Stimulated activated effector memory CD8-positive, alpha-beta T cell treated with anti-CD3 and anti-CD28 coated beads, Interleukin-12 subunit alpha, Interleukin-12 subunit beta, amount 100 ng/mL, for 72 hours (primary cell): Measurements from ENCODE around the gene ITCH.
"Not testable (repeated sequence)": the region's sequence is repeated elsewhere in the genome, so short reads cannot be mapped to it uniquely, and the experiment has no call there.

Experiments
- ATAC-seq: fragments of 150-1000 bp; cut with Tn5 transposase; 2 replicates; pipeline ENCODE4 v1.10.0; 2021
- DNase-seq, 2 donors: peaks; one replicate each; pipeline ENCODE4 v3.0.0; 2021 to 2022; ENCODE audit warnings: low spot score in 2 of 2
- H3K27ac Mint-ChIP-seq: one replicate; pipeline ENCODE4 v1.8.0; 2022; ENCODE audit warnings: mild to moderate bottlenecking, mixed read lengths
- H3K36me3 Mint-ChIP-seq: one replicate; pipeline ENCODE4 v1.8.0; 2022; ENCODE audit warnings: mild to moderate bottlenecking, mixed read lengths
- H3K4me1 Mint-ChIP-seq: one replicate; pipeline ENCODE4 v1.8.0; 2022; ENCODE audit warnings: mixed read lengths
- H3K4me3 Mint-ChIP-seq: one replicate; pipeline ENCODE4 v1.8.0; 2022; ENCODE audit warnings: mild to moderate bottlenecking, mixed read lengths
- H3K9me3 Mint-ChIP-seq: one replicate; pipeline ENCODE4 v1.8.0; 2022; ENCODE audit warnings: mixed read lengths

The ITCH gene

GRCh38 chr20:34363062-34363464, at the start of gene ITCH:
TSS of gene ITCH (plus strand) at chr20:34363273. CDS start at chr20:34393812, 30,539 bp downstream.
- peak within 1 kb of the TSS; percentile 100 for H3K27ac Mint-ChIP-seq
- peak; percentile 99 for ATAC-seq

GRCh38 chr20:34315236-34315635, 47.8 kb upstream of the ITCH start:
- H3K27ac Mint-ChIP-seq, result no peak overlapping the region
- peaks cover 26% of the 10 kb centered on the region for H3K4me1 Mint-ChIP-seq
- H3K36me3 Mint-ChIP-seq, result no peaks in the 10 kb centered on the region
- no peak for DNase-seq
- H3K4me3 Mint-ChIP-seq, result no peak overlapping the region
- no peaks in the 10 kb centered on the region for H3K9me3 Mint-ChIP-seq
- no peak for ATAC-seq

More at GRCh38 chr20:34363062-34363464, at the start of gene ITCH:
- H3K4me3 Mint-ChIP-seq, result peak within 1 kb of the TSS; percentile 97
- H3K36me3 Mint-ChIP-seq, result peaks cover 32% of the 10 kb centered on the region
- no peaks in the 10 kb centered on the region for H3K9me3 Mint-ChIP-seq
- peak; percentile 82 to 96 for DNase-seq
- H3K4me1 Mint-ChIP-seq, result peaks cover 37% of the 10 kb centered on the region

GRCh38 chr20:34316196-34316814, 46.8 kb upstream of the ITCH start:
- Mint-ChIP-seq H3K4me1 (peaks cover 26% of the 10 kb centered on the region), H3K27ac (no peak overlapping the region), H3K36me3 (no peaks in the 10 kb centered on the region), H3K9me3 (no peaks in the 10 kb centered on the region), H3K4me3 (no peak overlapping the region)
- DNase-seq (no peak), ATAC-seq (no peak)

GRCh38 chr20:34318609-34319443, 44.2 kb upstream of the ITCH start:
- ATAC-seq (no peak), DNase-seq (no peak)
- no peaks in the 10 kb centered on the region for H3K9me3 Mint-ChIP-seq
- H3K4me3 Mint-ChIP-seq, result no peak overlapping the region
- H3K27ac Mint-ChIP-seq, result no peak overlapping the region
- no peaks in the 10 kb centered on the region for H3K36me3 Mint-ChIP-seq
- peaks cover 7% of the 10 kb centered on the region for H3K4me1 Mint-ChIP-seq

GRCh38 chr20:34320861-34321260, 42.2 kb upstream of the ITCH start:
- Mint-ChIP-seq H3K4me1 (peaks cover 13% of the 10 kb centered on the region), H3K9me3 (no peaks in the 10 kb centered on the region), H3K36me3 (no peaks in the 10 kb centered on the region), H3K27ac (no peak overlapping the region), H3K4me3 (no peak overlapping the region)
- ATAC-seq (no peak), DNase-seq (no peak)

- no peak overlapping the region for H3K4me3 Mint-ChIP-seq
- H3K9me3 Mint-ChIP-seq, result no peaks in the 10 kb centered on the region
- DNase-seq (no peak), ATAC-seq (no peak)
- H3K27ac Mint-ChIP-seq, result no peak overlapping the region
- H3K36me3 Mint-ChIP-seq, result no peaks in the 10 kb centered on the region
- H3K4me1 Mint-ChIP-seq, result peaks cover 13% of the 10 kb centered on the region
Measured at GRCh38 chr20:34322267-34323105, 40.6 kb upstream of the ITCH start.

GRCh38 chr20:34324541-34324940, 38.5 kb upstream of the ITCH start:
- Mint-ChIP-seq H3K4me1 (peaks cover 13% of the 10 kb centered on the region), H3K9me3 (no peaks in the 10 kb centered on the region), H3K27ac (peak overlapping the region; percentile 75), H3K4me3 (no peak overlapping the region), H3K36me3 (no peaks in the 10 kb centered on the region)
- ATAC-seq, result peak; percentile 58
- no peak for DNase-seq

GRCh38 chr20:34328207-34328606, 34.9 kb upstream of the ITCH start:
- ATAC-seq, H3K4me3 Mint-ChIP-seq, DNase-seq, H3K27ac Mint-ChIP-seq, H3K9me3 Mint-ChIP-seq, H3K36me3 Mint-ChIP-seq: not testable (repeated sequence)
- peaks cover 13% of the 10 kb centered on the region for H3K4me1 Mint-ChIP-seq

- no peak for ATAC-seq
- Mint-ChIP-seq H3K4me1 (peaks cover 13% of the 10 kb centered on the region), H3K4me3 (no peak overlapping the region), H3K9me3 (no peaks in the 10 kb centered on the region), H3K36me3 (no peaks in the 10 kb centered on the region), H3K27ac (no peak overlapping the region)
- DNase-seq, result no peak
Measured at GRCh38 chr20:34328928-34329677, 34.0 kb upstream of the ITCH start.

GRCh38 chr20:34330861-34331544, 32.1 kb upstream of the ITCH start:
- not testable (repeated sequence) for H3K9me3 Mint-ChIP-seq, H3K4me1 Mint-ChIP-seq, H3K4me3 Mint-ChIP-seq, ATAC-seq, H3K36me3 Mint-ChIP-seq, DNase-seq, H3K27ac Mint-ChIP-seq

GRCh38 chr20:34331838-34332237, 31.2 kb upstream of the ITCH start:
- Mint-ChIP-seq H3K27ac (no peak overlapping the region), H3K4me1 (peaks cover 10% of the 10 kb centered on the region), H3K4me3 (no peak overlapping the region), H3K9me3 (no peaks in the 10 kb centered on the region), H3K36me3 (no peaks in the 10 kb centered on the region)
- DNase-seq (no peak), ATAC-seq (no peak)

- Mint-ChIP-seq H3K4me3 (no peak overlapping the region), H3K4me1 (peaks cover 10% of the 10 kb centered on the region), H3K27ac (peak overlapping the region; percentile 48), H3K36me3 (no peaks in the 10 kb centered on the region), H3K9me3 (no peaks in the 10 kb centered on the region)
- DNase-seq (no peak), ATAC-seq (no peak)
Measured at GRCh38 chr20:34332262-34332920, 30.7 kb upstream of the ITCH start.

- Mint-ChIP-seq H3K4me3 (no peak overlapping the region), H3K4me1 (peaks cover 19% of the 10 kb centered on the region), H3K27ac (no peak overlapping the region), H3K9me3 (no peaks in the 10 kb centered on the region), H3K36me3 (no peaks in the 10 kb centered on the region)
- DNase-seq (no peak), ATAC-seq (no peak)
Measured at GRCh38 chr20:34333786-34334185, 29.3 kb upstream of the ITCH start.
